ENCODE data around the gene IL17RE. TPM values are rescaled to one million over a fixed set of nuclear protein-coding genes. Genes with fewer than 3 reads are reported as not detected.

Gene IL17RE
- total and polyA plus RNA-seq, 9 of the 15 experiments (the other 6 are each of a cell fraction or from before 2014, with no cell fraction given) = 0.32 to 1.9 (median 0.51) TPM; not detected in 4

DNA sequence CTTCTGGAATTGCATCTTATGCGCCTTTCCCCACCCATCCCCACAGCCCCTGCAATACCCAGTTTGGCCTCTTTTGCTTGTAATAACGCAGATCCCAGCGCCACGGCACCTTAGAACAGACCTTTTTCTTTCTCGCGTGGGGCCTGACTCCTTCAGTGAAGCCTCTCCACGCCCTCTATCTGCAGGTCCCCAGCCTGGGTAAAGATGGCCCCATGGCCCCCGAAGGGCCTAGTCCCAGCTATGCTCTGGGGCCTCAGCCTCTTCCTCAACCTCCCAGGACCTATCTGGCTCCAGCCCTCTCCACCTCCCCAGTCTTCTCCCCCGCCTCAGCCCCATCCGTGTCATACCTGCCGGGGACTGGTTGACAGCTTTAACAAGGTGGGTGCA lies 31.6 kb downstream of the IL17RE start (continued):
- TF ChIP-seq, protein P1, sequence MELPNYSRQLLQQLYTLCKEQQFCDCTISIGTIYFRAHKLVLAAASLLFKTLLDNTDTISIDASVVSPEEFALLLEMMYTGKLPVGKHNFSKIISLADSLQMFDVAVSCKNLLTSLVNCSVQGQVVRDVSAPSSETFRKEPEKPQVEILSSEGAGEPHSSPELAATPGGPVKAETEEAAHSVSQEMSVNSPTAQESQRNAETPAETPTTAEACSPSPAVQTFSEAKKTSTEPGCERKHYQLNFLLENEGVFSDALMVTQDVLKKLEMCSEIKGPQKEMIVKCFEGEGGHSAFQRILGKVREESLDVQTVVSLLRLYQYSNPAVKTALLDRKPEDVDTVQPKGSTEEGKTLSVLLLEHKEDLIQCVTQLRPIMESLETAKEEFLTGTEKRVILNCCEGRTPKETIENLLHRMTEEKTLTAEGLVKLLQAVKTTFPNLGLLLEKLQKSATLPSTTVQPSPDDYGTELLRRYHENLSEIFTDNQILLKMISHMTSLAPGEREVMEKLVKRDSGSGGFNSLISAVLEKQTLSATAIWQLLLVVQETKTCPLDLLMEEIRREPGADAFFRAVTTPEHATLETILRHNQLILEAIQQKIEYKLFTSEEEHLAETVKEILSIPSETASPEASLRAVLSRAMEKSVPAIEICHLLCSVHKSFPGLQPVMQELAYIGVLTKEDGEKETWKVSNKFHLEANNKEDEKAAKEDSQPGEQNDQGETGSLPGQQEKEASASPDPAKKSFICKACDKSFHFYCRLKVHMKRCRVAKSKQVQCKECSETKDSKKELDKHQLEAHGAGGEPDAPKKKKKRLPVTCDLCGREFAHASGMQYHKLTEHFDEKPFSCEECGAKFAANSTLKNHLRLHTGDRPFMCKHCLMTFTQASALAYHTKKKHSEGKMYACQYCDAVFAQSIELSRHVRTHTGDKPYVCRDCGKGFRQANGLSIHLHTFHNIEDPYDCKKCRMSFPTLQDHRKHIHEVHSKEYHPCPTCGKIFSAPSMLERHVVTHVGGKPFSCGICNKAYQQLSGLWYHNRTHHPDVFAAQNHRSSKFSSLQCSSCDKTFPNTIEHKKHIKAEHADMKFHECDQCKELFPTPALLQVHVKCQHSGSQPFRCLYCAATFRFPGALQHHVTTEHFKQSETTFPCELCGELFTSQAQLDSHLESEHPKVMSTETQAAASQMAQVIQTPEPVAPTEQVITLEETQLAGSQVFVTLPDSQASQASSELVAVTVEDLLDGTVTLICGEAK (IDR thresholded peaks at IDR 0.05) = peak; percentile 26; the same call in 1 of the 2 replicates
- TF ChIP-seq, protein P1 (CRISPR knock-in tag; IDR thresholded peaks at IDR 0.05) = no peak
- TF ChIP-seq ZNF431 (CRISPR knock-in tag; IDR thresholded peaks at IDR 0.05) (no peak), NR1H2 (CRISPR knock-in tag; IDR thresholded peaks at IDR 0.05) (no peak), ZBTB1 (CRISPR knock-in tag; IDR thresholded peaks at IDR 0.05; ENCODE audit: borderline replicate concordance, low read depth) (no peak), E2F3 (CRISPR knock-in tag; IDR thresholded peaks at IDR 0.05) (no peak), FOXP1 (CRISPR knock-in tag; IDR thresholded peaks at IDR 0.05) (no peak), ZC3H11A (IDR thresholded peaks at IDR 0.05; ENCODE audit: low read depth, low read length) (no peak)
- TF ChIP-seq, protein P2, sequence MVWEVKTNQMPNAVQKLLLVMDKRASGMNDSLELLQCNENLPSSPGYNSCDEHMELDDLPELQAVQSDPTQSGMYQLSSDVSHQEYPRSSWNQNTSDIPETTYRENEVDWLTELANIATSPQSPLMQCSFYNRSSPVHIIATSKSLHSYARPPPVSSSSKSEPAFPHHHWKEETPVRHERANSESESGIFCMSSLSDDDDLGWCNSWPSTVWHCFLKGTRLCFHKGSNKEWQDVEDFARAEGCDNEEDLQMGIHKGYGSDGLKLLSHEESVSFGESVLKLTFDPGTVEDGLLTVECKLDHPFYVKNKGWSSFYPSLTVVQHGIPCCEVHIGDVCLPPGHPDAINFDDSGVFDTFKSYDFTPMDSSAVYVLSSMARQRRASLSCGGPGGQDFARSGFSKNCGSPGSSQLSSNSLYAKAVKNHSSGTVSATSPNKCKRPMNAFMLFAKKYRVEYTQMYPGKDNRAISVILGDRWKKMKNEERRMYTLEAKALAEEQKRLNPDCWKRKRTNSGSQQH (CRISPR knock-in tag; IDR thresholded peaks at IDR 0.05) = no peak
- TF ChIP-seq, protein P3, sequence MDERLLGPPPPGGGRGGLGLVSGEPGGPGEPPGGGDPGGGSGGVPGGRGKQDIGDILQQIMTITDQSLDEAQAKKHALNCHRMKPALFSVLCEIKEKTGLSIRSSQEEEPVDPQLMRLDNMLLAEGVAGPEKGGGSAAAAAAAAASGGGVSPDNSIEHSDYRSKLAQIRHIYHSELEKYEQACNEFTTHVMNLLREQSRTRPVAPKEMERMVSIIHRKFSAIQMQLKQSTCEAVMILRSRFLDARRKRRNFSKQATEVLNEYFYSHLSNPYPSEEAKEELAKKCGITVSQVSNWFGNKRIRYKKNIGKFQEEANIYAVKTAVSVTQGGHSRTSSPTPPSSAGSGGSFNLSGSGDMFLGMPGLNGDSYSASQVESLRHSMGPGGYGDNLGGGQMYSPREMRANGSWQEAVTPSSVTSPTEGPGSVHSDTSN (CRISPR knock-in tag; IDR thresholded peaks at IDR 0.05; ENCODE audit: low read depth) = no peak
- TF ChIP-seq, protein P3 (tag; conservative IDR thresholded peaks at IDR 0.05; ENCODE audit: low read depth) = no peak
- TF ChIP-seq, protein P4, sequence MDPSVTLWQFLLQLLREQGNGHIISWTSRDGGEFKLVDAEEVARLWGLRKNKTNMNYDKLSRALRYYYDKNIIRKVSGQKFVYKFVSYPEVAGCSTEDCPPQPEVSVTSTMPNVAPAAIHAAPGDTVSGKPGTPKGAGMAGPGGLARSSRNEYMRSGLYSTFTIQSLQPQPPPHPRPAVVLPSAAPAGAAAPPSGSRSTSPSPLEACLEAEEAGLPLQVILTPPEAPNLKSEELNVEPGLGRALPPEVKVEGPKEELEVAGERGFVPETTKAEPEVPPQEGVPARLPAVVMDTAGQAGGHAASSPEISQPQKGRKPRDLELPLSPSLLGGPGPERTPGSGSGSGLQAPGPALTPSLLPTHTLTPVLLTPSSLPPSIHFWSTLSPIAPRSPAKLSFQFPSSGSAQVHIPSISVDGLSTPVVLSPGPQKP (CRISPR knock-in tag; IDR thresholded peaks at IDR 0.05) = no peak
- TF ChIP-seq, protein P5, sequence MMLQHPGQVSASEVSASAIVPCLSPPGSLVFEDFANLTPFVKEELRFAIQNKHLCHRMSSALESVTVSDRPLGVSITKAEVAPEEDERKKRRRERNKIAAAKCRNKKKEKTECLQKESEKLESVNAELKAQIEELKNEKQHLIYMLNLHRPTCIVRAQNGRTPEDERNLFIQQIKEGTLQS (IDR thresholded peaks at IDR 0.05) = no peak
- TF ChIP-seq, protein P5 (CRISPR knock-in tag; conservative IDR thresholded peaks at IDR 0.05) = 0 out of 2 replicates have a peak, but pooled peaks have one; percentile 32

All from K562 (cell line).